CD8-positive, alpha-beta memory T cell (primary cell): Measurements from ENCODE around the gene EXOC6B. TPM values are rescaled to one million over a fixed set of nuclear protein-coding genes. Genes with fewer than 3 reads are reported as not detected.

Experiments used
- CTCF ChIA-PET: fragments of 350-600 bp; sonication (Branson Sonifier 250); formaldehyde crosslinking; loops from one replicate; lab custom pipeline; 2021; ENCODE audit warnings: antibody characterized with exemption; lab: Charles Lee
- POLR2A ChIA-PET: fragments of 350-600 bp; sonication (Branson Sonifier 250); formaldehyde crosslinking; loops from one replicate; lab custom pipeline; 2021; ENCODE audit warnings: antibody characterized with exemption; lab: Charles Lee
- DNase-seq, 5 donors: peaks; one replicate each; pipeline versions ENCODE4 v3.0.0 to v3.0.0-alpha.2; 2020 to 2022; ENCODE audit warnings: mixed read lengths in 1 of 5
- H3K27ac ChIP-seq: one replicate; pipeline ENCODE4 v1.7.0; 2013; ENCODE audit warnings: low read depth, mild to moderate bottlenecking, low read length, moderate library complexity
- H3K27me3 ChIP-seq: 2 replicates; pipeline ENCODE4 v1.7.0; 2013; ENCODE audit warnings: low read length, mild to moderate bottlenecking; ENCODE audit not compliant: insufficient read depth, poor library complexity, severe bottlenecking
- H3K36me3 ChIP-seq: 2 replicates; pipeline ENCODE4 v1.7.0; 2013; ENCODE audit warnings: mild to moderate bottlenecking, low read length, moderate library complexity; ENCODE audit not compliant: insufficient read depth
- H3K4me1 ChIP-seq: 2 replicates; pipeline ENCODE4 v1.7.0; 2013; ENCODE audit warnings: mild to moderate bottlenecking, low read length, moderate library complexity; ENCODE audit not compliant: insufficient read depth
- H3K4me3 ChIP-seq: 2 replicates; pipeline ENCODE4 v1.7.0; 2013; ENCODE audit warnings: mild to moderate bottlenecking, low read length
- H3K9me3 ChIP-seq: 2 replicates; pipeline ENCODE4 v1.7.0; 2013; ENCODE audit warnings: mild to moderate bottlenecking, low read length
- H3K27ac Mint-ChIP-seq, 8 donors: one replicate each; pipeline ENCODE4 v1.8.0; 2020 to 2021; ENCODE audit warnings: mixed read lengths in 8 of 8, mild to moderate bottlenecking in 6 of 8, inconsistent platforms in 3 of 8, moderate library complexity in 3 of 8
- H3K27me3 Mint-ChIP-seq, 2 donors: one replicate each; pipeline ENCODE4 v1.8.0; 2020 to 2021; ENCODE audit warnings: mixed read lengths in 2 of 2, mild to moderate bottlenecking in 1 of 2, moderate library complexity in 1 of 2
- H3K36me3 Mint-ChIP-seq, 3 donors: one replicate each; pipeline ENCODE4 v1.8.0; 2020 to 2021; ENCODE audit warnings: mixed read lengths in 3 of 3, inconsistent platforms in 1 of 3, mild to moderate bottlenecking in 1 of 3
- H3K4me1 Mint-ChIP-seq, 3 donors: one replicate each; pipeline ENCODE4 v1.8.0; 2020 to 2021; ENCODE audit warnings: mixed read lengths in 3 of 3, inconsistent platforms in 1 of 3, mild to moderate bottlenecking in 1 of 3
- H3K4me3 Mint-ChIP-seq, 7 donors: one replicate each; pipeline ENCODE4 v1.8.0; 2020 to 2021; ENCODE audit warnings: mixed read lengths in 7 of 7, mild to moderate bottlenecking in 6 of 7, moderate library complexity in 4 of 7, inconsistent platforms in 2 of 7
- H3K9me3 Mint-ChIP-seq, 5 donors: one replicate each; pipeline ENCODE4 v1.8.0; 2020 to 2022; ENCODE audit warnings: mixed read lengths in 5 of 5, mild to moderate bottlenecking in 3 of 5, moderate library complexity in 2 of 5, inconsistent platforms in 1 of 5
- polyA plus RNA-seq: library from polyadenylated mRNA; unstranded; fragments of 300-500 nt; fragmentation: Illumina TruSeq; gene quantifications from one replicate; pipeline ENCODE4 v1.2.3, GENCODE V29; 2021
- total RNA-seq, 2 experiments: library from RNA; stranded (reverse); gene quantifications; one replicate each; pipeline ENCODE4 v1.2.3, GENCODE V29; 2021

The EXOC6B gene
- total and polyA plus RNA-seq, 3 experiments from 2014 or later, result 2.1 to 9.4 (median 7.1) TPM

- H3K27ac Mint-ChIP-seq, result no peak overlapping the region
- peaks cover 9% of the 10 kb centered on the region for H3K27me3 ChIP-seq
- peaks cover 19 to 31% of the 10 kb centered on the region in 2 donors for H3K27me3 Mint-ChIP-seq
- peaks cover 4% of the 10 kb centered on the region for H3K4me1 ChIP-seq
- H3K9me3 Mint-ChIP-seq, result no peaks in the 10 kb centered on the region
- H3K4me1 Mint-ChIP-seq, result peaks cover 8 to 21% (median 15%) of the 10 kb centered on the region in 3 donors
- H3K9me3 ChIP-seq, result no peaks in the 10 kb centered on the region
- POLR2A ChIA-PET, result no interaction called here
- no peak overlapping the region for H3K27ac ChIP-seq
- H3K36me3 Mint-ChIP-seq, result no peaks in the 10 kb centered on the region
- no peak overlapping the region for H3K4me3 Mint-ChIP-seq
- DNase-seq, result peak in 1 of 5 donors; percentile 30
- no peak overlapping the region for H3K4me3 ChIP-seq
- no peaks in the 10 kb centered on the region for H3K36me3 ChIP-seq
- CTCF ChIA-PET, result no interaction called here
Observed at GRCh38 chr2:72141032-72141645, 684.7 kb downstream of the EXOC6B start.

- Histone ChIP-seq H3K36me3 (no peaks in the 10 kb centered on the region), H3K27ac (no peak overlapping the region), H3K4me1 (no peaks in the 10 kb centered on the region), H3K27me3 (peaks cover 4% of the 10 kb centered on the region), H3K4me3 (no peak overlapping the region), H3K9me3 (no peaks in the 10 kb centered on the region)
- no peaks in the 10 kb centered on the region for H3K9me3 Mint-ChIP-seq
- peak in 1 of 5 donors; percentile 3 for DNase-seq
- ChIA-PET POLR2A (no interaction called here), CTCF (no interaction called here)
- no peak overlapping the region for H3K27ac Mint-ChIP-seq
- no peaks in the 10 kb centered on the region for H3K36me3 Mint-ChIP-seq
- H3K4me3 Mint-ChIP-seq, result no peak overlapping the region
- H3K4me1 Mint-ChIP-seq, result peaks cover 5 to 15% (median 11%) of the 10 kb centered on the region in 3 donors
- H3K27me3 Mint-ChIP-seq, result peaks cover 14 to 26% of the 10 kb centered on the region in 2 donors
Observed at GRCh38 chr2:72140621-72140960, 685.2 kb downstream of the EXOC6B start.

GRCh38 chr2:72139874-72140620 lies 685.8 kb downstream of the EXOC6B start:
- no peak overlapping the region for H3K4me3 ChIP-seq
- H3K36me3 ChIP-seq, result no peaks in the 10 kb centered on the region
- DNase-seq, result peak in 1 of 5 donors; percentile 33
- Mint-ChIP-seq H3K9me3 (no peaks in the 10 kb centered on the region), H3K4me1 (peaks cover 3 to 10% (median 7%) of the 10 kb centered on the region in 3 donors), H3K36me3 (no peaks in the 10 kb centered on the region), H3K4me3 (no peak overlapping the region), H3K27ac (no peak overlapping the region), H3K27me3 (peaks cover 9 to 23% of the 10 kb centered on the region in 2 donors)
- ChIA-PET CTCF (no interaction called here), POLR2A (no interaction called here)
- no peak overlapping the region for H3K27ac ChIP-seq
- H3K9me3 ChIP-seq, result no peaks in the 10 kb centered on the region
- no peaks in the 10 kb centered on the region for H3K27me3 ChIP-seq
- H3K4me1 ChIP-seq, result no peaks in the 10 kb centered on the region

- ChIA-PET POLR2A (no interaction called here), CTCF (no interaction called here)
- H3K4me1 ChIP-seq, result no peaks in the 10 kb centered on the region
- H3K9me3 ChIP-seq, result no peaks in the 10 kb centered on the region
- H3K27ac Mint-ChIP-seq, result no peak overlapping the region
- H3K4me3 ChIP-seq, result no peak overlapping the region
- H3K4me1 Mint-ChIP-seq, result peaks cover 3 to 8% (median 7%) of the 10 kb centered on the region in 3 donors
- H3K9me3 Mint-ChIP-seq, result no peaks in the 10 kb centered on the region
- H3K36me3 Mint-ChIP-seq, result no peaks in the 10 kb centered on the region
- no peak for DNase-seq
- peaks cover 7 to 23% of the 10 kb centered on the region in 2 donors for H3K27me3 Mint-ChIP-seq
- H3K4me3 Mint-ChIP-seq, result no peak overlapping the region
- H3K27me3 ChIP-seq, result no peaks in the 10 kb centered on the region
- H3K27ac ChIP-seq, result no peak overlapping the region
- H3K36me3 ChIP-seq, result no peaks in the 10 kb centered on the region
Observed at GRCh38 chr2:72139471-72139873, 686.4 kb downstream of the EXOC6B start.

- Mint-ChIP-seq H3K27me3 (peaks cover 7 to 20% of the 10 kb centered on the region in 2 donors), H3K27ac (no peak overlapping the region), H3K9me3 (no peaks in the 10 kb centered on the region), H3K4me3 (peak overlapping the region in 1 of 7 donors; percentile 32), H3K36me3 (no peaks in the 10 kb centered on the region), H3K4me1 (peaks cover 3 to 5% (median 4%) of the 10 kb centered on the region in 3 donors)
- no peaks in the 10 kb centered on the region for H3K27me3 ChIP-seq
- H3K4me3 ChIP-seq, result no peak overlapping the region
- peak in 1 of 5 donors; percentile 22 for DNase-seq
- CTCF ChIA-PET, result no interaction called here
- H3K9me3 ChIP-seq, result no peaks in the 10 kb centered on the region
- H3K36me3 ChIP-seq, result no peaks in the 10 kb centered on the region
- H3K27ac ChIP-seq, result no peak overlapping the region
- H3K4me1 ChIP-seq, result no peaks in the 10 kb centered on the region
- POLR2A ChIA-PET, result no interaction called here
Observed at GRCh38 chr2:72138921-72139381, 686.9 kb downstream of the EXOC6B start.

GRCh38 chr2:72138011-72138881 lies 687.6 kb downstream of the EXOC6B start:
- H3K27me3 Mint-ChIP-seq, result peaks cover 2 to 13% of the 10 kb centered on the region in 2 donors
- POLR2A ChIA-PET, result no interaction called here
- no peak overlapping the region for H3K27ac Mint-ChIP-seq
- Histone ChIP-seq H3K4me1 (no peaks in the 10 kb centered on the region), H3K36me3 (no peaks in the 10 kb centered on the region), H3K27me3 (no peaks in the 10 kb centered on the region), H3K9me3 (no peaks in the 10 kb centered on the region), H3K27ac (no peak overlapping the region), H3K4me3 (no peak overlapping the region)
- H3K4me3 Mint-ChIP-seq, result peak overlapping the region in 1 of 7 donors; percentile 32
- no peaks in the 10 kb centered on the region for H3K9me3 Mint-ChIP-seq
- peak in 1 of 5 donors; percentile 12 for DNase-seq
- H3K36me3 Mint-ChIP-seq, result no peaks in the 10 kb centered on the region
- CTCF ChIA-PET, result no interaction called here
- peaks cover 0 to 3% (median 0%) of the 10 kb centered on the region in 3 donors for H3K4me1 Mint-ChIP-seq

GRCh38 chr2:72137498-72138010 lies 688.3 kb downstream of the EXOC6B start:
- POLR2A ChIA-PET, result no interaction called here
- H3K4me3 Mint-ChIP-seq, result no peak overlapping the region
- DNase-seq, result peak in 4 of 5 donors; percentile 28 to 64 (median 36)
- peaks cover 0 to 10% of the 10 kb centered on the region in 2 donors for H3K27me3 Mint-ChIP-seq
- Histone ChIP-seq H3K4me1 (no peaks in the 10 kb centered on the region), H3K9me3 (no peaks in the 10 kb centered on the region), H3K4me3 (no peak overlapping the region), H3K27me3 (no peaks in the 10 kb centered on the region), H3K27ac (no peak overlapping the region), H3K36me3 (no peaks in the 10 kb centered on the region)
- H3K36me3 Mint-ChIP-seq, result no peaks in the 10 kb centered on the region
- CTCF ChIA-PET, result interaction anchor here (0.8 kb wide), 1 partner anchor 23 kb away, joined by 3 read pairs; no protein-coding TSS in a partner anchor
- H3K27ac Mint-ChIP-seq, result no peak overlapping the region
- H3K4me1 Mint-ChIP-seq, result peaks cover 0 to 3% (median 0%) of the 10 kb centered on the region in 3 donors
- H3K9me3 Mint-ChIP-seq, result no peaks in the 10 kb centered on the region
